NCI-H69 (cell line): ENCODE measurements around the gene SEPHS1.
"Not testable (repeated sequence)": the region's sequence is repeated elsewhere in the genome, so short reads cannot be mapped to it uniquely, and the experiment has no call there.

ENCODE experiments used
- DNase-seq: peaks from one replicate; lab custom pipeline; 2025; lab: John Stamatoyannopoulos, UW

Gene SEPHS1

DNA sequence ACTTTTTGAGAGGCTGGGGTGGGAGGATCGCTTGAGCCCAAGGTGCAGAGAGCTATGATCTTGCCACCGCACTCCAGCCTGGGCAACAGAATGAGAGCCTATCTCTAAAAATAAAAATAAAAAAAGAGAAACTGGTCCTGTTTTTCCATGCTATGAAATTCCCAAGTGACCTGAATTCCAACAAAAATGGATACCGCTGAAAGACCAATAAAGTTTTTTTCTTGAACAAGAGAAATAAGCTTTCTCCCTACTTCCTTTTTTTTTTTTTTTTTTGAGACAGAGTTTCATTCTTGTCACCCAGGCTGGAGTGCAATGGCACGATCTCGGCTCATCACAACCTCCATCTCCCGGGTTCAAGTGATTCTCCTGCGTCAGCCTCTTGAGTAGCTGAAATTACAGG lies 12.5 kb upstream of the SEPHS1 start:
- DNase-seq, result no peak

DNA sequence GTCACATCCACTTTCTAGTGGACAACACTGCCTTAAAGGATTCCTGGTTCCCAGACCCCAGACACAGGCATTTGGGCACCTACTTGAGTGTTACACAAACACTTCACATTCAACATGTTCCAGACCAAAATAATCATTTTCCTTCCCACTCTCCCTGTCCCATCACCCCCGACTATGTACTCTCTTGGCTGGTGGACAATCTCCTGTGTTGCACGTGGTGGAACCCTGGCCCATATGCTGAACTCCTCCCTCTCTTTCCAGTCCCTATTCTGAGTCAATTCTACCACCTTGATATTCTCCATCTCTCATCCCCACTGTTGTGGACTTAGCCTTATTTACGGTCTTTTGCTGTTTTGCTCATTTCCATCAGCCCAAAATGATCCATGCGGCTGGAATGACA lies 8.3 kb upstream of the SEPHS1 start:
- DNase-seq, result no peak

DNA sequence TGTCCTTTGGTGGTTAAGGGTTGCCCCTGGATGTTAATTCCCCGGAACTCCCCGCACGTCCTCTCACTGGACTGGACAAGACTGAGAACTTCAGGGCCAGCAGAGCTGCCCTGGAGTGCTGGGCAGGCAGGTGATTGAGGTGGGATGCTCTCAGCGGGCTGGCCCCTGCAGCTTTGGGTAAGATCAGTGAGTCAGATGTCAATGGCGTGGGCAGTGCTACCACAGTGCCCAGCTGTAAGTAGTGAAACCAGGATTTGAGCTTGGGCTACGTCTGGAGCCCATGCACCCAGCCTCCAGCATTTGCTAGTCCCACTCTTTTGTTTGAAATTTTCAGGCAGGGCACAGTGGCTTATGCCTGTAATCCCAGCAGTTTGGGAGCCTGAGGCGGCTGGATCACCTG lies 6.7 kb upstream of the SEPHS1 start:
- no peak for DNase-seq

DNA sequence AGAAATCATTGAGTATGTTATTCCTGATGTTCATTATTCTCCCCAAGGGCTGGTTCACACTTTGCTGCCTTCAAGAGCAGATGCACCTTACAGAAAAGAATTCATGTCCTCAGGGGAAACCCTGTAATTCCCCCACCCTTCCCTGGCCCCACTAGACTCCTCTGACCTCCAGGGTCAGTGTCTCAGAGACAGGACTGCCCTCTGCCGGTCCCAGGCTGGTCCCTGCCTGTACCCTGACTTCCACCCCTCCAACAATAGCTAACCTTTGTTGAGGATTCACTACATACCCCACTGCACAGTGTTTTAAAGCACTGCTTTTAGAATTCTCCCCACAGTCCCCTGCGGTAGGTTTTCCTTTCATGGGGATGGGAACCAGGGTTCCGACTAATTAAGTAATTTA lies 4.4 kb upstream of the SEPHS1 start:
- DNase-seq, result no peak

DNA sequence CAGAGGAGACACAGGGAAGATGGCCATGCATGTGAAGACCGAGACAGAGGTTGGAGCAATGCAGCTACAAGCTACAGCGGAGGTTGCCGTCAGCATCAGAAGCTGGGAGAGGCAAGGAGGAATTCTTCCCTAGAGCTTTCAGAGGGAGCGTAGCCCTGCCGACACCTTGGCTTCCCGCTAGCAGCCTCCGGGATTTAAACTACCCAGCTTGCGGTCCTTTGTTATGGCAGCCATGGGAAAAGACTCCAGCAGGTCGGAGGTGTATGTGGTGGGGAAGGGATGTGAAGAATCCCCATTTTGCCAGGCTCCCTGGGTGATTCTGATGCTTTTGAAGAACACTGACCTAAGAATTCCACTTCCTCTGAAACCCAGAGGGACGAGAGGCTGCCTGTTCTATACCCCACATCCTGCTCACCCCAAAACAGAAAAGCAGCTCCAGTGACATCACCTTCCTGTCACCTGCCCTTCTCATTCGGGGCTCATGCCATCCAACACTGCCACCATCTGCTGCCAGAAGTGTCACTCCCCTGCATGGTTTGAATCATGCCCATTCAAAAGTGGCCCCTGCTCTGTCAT lies 3.3 kb upstream of the SEPHS1 start:
- DNase-seq, result peak; percentile 19

DNA sequence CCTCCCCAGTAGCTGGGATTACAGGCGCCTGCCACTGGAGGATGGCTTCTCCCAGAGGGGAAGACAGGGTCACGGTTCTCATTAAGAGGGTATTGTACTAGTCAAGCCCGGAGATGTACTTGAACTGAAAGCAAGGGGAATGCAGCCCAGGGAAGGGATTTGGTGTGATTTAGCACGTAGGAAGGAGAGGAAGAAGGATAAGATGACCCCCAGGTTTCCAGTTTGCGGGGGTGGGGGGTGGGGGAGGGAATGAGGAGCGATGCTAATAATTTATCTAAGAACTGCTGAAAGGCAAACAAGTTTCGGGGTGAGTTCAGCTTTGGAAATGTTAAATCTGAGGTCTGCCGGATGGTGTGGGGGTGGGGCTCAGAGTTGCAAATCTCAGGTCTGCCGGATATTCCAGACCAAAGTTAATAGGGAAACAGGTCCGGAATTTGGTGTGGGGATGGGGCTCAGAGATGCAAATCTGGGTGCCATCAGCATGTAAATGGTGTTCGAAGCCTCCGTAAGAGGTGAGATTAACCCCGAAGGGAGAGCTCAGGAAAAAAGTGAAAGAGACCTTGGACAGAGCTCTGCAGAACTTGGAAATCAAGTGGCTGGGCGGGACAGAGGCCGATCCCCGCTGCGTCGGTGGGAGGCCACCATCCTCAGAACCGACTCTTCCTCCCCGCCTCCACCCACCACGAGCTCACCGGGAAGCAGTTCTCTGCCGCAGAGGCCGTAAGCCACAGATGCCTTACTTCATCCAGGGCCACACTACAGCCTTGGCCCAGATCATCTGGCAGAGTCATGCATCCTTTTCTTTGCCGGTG lies 1.6 kb upstream of the SEPHS1 start:
- peak; percentile 8 for DNase-seq

DNA sequence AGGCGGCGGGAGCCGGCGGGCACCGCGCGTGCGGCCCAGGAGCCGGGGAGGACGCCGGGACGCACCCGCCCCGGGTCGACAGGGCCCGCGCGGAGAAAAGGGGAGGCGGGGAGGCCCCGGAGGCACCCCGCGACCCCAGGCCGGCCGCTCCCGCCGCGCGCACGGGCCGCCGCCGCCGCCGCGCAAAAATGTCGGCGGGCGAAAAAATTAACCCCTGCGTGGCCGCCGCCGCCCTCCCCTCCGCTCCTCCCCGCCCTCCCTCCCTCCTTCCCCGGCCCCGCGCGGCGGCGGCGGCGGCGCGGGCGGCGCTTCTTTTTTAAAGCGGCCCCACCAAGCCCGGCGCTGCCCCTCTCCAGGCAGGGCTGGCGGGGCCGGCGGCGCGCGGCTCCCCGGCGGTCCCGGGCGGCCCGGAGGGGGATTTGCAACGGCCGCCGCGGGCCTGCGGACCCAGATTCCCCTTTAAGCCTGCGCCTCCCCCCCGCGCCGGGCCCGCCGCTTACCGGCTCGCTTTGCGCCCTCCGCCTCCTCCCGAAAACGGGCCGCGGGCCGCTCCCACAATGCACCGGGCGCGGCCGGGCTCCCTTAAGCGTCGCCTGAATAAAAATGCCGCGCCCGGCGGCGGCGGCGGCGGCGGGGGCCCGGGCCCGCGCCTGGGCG lies 465 bp downstream of the SEPHS1 start:
- DNase-seq, result peak; percentile 86

DNA sequence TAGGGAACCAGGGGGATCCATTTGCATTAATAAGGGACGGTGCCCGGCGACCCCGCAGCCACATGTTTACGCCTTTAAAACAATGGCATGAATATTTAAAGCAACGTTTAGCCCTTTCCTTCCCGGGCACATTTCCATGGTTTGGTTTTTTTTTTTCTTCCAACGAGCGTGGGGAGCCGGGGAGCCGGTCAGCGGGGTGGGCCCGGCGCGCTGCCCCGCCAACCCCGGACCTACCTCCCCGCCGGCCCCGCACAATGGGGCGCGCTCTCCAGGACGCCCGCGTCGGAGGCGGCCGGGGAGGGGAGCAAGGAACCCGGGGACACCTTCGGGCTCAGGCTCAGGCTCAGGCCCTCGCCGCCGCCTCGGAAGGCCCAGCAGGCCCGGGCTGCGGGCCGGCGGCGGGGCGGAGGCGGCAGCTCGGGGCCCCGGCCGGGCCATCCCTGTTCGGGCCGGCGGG lies 1.0 kb downstream of the SEPHS1 start:
- peak; percentile 45 for DNase-seq

DNA sequence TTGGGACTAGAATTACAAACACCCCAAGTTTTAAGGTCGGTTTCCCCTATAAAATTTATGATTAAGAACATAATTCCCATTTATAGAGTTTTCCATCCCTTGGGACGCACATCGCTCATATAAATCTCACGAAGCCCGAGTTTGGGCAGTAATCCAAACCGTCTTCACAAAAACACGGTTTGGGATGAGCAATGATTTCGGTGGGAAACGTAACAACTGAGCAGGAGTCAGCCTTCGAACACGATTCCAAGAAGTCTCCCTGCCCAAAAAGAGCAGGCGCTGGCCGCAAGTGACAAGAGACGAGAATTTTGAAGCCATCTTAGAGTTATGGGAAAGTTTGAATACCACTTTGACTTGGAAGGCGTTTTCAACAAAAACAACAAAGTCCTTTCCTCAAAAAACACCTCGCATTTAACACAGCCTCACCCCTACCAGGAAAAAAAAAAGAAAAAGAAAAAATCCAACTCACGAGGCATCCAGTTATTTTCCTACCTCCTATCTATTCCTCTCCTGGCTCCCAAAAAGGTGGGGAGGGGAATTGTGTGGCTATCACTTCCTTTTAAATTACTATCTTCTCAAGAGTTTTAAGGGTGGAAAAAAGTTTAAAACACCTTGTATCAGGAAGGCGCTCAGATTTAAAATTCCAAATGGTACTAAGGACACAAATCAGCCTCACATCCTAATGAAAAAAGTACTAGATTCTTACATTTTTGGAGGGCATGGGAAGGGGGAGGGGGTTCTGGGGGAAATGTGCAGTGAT lies 1.6 kb downstream of the SEPHS1 start:
- no peak for DNase-seq

DNA sequence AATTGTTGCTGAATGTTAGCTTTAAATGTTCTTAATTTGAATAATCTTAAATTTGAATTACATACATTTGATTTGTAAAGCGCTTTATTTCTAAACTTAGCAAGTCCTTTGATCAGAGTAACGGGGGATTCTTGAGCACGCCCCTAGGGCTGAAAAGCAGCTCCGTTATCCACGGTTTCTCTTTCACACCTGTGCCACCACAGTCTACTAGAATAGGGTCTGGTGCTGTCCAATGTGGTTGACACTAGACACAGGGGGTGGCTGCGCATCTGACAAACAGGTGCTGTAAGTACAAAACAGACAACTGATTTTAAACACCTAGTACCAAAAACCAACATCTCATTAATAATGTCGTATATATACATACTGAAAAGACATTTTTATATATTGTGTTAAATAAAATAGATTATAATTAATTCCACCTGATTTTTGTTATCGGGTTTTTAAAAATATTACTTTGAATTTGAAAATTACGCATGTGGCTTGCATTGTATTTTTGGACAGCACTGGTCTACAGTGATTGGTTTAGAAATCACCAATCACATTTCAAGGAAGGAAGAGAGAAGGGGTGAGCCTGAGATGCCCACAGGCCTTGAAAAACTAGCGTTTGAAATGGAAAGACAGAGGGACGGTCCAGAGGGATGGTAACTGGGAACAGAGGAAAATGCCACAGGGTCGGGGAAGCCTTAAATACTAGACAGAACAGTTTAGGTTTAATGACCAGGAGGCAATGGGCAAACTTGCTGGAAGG lies 7.3 kb downstream of the SEPHS1 start:
- no peak for DNase-seq

DNA sequence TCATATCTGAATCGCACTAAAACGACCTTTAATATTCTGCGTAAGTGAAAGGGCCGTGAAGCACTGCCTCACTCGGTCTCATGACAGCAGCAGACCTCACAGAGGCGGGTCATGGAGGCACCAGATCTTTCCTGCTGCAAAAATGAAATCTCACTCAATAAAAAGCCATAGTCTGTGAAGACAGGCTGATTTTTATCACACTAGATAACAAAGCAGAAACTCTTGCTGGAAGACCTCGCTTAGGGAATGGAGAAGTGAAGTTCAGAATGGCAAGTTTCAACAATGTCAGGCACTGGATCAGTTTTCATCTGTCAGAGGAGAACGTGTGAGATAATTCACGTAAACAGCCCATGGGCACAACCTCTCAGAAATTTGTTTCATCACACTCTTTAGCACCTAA lies 8.0 kb downstream of the SEPHS1 start:
- no peak for DNase-seq

DNA sequence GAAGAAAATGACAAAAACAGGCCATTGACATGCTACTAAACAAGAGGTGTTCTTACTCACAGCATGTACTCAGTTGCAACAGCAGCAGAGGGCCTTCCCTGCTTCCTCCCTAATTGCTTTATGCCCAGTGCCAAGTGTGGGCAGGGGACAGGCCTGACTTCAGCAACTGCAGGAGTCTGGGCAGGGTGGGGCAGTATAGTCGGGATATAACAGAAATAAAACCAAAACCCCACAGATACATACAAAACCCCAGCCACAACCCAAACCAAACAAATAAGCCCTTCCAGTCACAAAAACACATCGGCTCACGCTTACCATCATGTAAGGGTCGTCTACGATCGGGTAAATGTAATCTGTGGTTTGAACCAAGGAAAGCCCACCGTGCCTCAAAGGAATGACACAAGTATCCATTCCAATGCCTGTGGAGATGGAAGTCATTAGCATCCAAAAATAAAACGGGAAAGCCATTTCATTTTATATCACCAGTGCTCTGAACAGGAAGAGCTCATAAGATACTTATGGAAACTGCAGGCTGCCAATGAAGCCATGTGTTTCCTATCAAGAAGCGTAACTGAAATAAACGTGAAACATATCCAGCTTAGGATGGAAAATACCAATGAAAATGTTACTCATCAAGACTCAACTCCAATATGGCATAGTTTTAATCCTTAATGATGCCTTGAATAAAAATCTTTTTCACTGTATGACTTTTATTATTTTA lies 9.5 kb downstream of the SEPHS1 start:
- DNase-seq, result no peak

DNA sequence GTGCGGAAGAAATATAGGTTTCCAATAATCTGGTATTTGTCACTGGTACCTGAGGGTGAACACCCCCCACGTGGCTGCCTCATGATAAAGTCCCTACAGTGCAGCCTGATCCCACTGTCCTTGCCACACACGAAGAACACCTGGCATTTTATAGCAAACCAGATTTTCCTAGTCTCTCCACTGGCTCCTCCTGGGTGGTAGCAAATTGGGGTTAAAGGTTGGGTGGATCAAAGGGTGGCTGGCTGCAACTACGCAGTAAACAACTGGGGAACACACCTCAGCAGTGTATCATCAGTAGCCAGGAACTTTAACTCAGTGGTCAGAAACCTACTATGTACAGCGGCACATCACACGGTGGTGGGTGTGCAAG lies 10.3 kb downstream of the SEPHS1 start:
- no peak for DNase-seq

DNA sequence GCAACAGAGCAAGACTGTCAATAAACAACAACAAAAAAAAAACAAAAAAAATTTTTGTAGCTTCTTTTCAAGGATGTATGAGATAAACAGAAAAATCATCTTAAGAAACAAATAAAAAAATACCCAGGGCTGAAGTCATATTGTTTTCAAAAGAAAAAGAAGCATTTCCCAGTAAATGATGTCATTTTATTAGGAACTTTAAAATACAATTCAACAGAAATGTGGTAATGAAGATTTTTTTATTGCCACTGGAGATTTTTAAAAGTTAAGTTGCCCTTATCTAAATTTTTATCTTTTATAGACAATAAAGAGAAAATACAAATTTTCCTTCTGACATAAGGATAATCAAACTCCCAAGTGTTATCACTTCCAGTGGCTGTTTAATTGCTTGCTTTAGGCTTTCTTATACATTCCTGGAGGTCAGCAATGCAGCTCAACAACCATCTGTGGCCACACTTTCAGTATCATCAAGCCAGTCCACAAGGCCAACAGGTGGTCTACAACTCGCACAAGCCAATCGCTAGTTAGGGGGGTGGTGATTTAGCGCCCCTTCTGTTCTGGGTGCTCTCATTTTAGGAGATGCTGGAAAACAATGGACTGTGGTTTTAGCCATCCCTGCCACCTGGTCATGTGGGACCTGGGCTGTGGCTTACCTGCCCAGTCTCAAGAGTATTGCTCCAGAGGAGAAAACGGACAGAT lies 10.8 kb downstream of the SEPHS1 start:
- no peak for DNase-seq

DNA sequence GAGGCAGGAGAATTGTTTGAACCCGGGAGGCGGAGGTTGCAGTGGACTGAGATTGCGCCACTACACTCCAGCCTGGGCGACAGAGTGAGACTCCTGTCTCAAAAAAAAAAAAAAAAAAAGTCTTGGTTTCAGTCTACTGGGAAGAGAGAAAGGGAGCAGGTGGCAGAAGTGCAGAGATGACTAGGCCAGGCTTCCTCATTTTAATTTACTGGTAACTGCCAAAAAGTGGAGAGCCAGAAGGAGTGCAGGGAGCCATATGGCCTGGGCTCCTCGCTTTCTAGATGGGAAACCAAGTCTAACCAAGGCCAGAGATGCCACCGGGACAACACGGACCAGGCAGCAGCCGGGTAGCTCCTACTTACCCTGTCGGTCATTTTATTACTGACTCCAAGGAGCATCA lies 12.2 kb downstream of the SEPHS1 start:
- DNase-seq, result no peak

DNA sequence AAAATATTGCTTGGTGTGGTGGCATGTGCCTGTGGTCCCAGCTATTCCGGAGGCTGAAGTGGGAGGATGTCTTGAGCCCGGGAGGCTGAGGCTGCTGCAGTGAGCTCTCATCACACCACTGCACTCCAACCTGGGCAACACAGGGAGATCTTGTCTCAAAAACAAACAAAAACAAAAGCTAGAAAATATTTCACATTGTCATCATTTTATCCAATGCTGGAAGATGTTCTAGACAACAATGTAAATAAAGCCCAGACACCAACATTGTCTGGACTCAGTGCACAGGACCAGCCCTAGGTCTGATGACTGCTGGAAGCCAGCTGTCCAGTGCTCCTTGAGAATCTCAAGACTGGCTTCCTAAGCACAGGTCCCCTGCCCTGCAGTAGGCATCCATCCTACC lies 13.5 kb downstream of the SEPHS1 start:
- no peak for DNase-seq

DNA sequence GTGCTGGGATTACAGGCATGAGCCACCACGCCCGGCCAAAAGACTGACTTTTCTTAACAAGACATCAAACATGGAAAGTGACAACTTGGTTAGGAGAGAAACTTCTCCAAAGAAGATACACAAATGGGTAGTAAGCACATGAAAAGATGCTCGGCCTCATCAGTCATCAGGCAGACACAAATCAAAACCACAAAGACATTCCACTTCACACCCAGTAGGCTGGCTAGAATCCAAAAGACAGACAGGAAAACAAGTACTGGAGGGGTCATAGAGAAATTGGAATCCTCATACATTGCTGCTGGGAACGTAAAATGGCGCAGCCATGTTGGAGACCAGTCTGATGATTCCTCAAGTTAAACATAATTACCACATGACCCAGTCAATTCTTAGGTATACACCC lies 16.4 kb downstream of the SEPHS1 start:
- no peak for DNase-seq

DNA sequence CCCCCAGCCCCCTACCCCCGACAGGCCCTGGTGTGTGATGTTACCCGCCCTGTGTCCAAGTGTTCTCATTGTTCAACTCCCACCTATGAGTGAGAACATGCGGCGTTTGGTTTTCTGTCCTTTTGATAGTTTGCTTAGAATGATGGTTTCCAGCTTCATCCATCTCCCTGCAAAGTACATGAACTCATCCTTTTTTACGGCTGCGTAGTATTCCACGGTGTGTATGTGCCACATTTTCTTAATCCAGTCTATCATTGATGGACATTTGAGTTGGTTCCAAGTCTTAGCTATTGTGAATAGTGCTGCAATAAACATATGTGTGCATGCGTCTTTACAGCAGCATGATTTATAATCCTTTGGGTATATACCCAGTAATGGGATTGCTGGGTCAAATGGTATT lies 17.1 kb downstream of the SEPHS1 start:
- DNase-seq, result not testable (repeated sequence)

DNA sequence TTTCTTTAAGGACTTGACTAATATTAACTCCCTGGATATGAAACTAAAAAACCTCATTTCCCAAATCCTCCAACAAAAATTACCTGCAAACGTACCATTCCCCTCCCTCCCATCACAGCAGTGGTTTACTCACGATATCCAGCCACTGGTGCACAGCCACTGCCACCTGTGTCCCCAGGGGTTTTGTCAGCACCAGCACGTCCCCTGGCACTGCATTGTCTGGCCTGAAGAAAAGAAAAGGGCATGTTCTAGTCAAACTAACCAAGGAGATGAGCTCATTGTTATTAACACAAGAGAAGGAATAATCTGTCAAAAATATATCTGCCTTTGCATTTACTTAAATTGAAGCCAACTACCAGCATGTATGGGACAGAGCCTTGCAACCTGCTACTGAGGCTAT lies 18.5 kb downstream of the SEPHS1 start:
- no peak for DNase-seq

DNA sequence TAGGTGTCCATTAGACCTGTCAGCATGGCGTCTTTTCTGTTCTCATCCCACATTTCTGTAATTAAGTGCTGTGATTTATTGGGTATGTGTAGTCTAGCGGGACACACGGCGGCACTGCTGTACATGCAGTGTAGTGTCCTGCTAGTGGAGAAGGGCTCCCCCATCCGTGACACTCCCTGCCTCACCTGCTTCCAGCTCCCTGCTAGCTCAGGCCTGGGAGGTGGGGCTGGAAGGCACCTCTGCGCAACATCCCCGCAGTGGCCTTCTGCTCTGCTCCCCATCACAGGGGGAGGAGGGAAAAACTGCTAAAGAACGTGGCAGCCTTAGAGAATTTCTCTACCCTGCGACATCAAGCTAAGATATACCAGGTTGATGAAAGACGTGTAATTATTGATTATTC lies 19.5 kb downstream of the SEPHS1 start:
- no peak for DNase-seq

DNA sequence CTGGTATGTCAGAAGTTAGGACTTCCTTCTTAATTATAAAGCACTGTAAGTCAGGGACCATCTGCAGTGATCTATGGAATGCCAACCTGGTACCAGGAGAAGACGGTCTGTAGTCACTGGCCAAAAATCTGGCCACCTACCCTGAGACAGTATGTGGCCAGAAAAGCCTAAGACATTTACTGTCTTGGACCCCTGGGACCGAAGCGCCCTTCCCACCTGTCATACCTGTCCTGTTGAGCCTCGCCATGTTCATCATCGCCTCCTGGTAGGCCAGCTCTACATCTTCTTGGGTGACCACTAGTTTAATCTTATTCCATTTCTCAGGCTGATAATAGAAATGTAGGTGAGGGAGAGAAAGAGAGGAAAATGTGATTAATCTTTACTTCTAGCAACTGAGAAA lies 20.0 kb downstream of the SEPHS1 start:
- DNase-seq, result no peak
